H1 (cell line): ENCODE data around the gene HIC1.
A peak's percentile ranks its signal among the peaks of the same experiment; 100 is the strongest.

Experiments
- ASH2L ChIP-seq: fragments of 200-600, 300-600 bp; sonication (generic); IDR thresholded peaks from one replicate; pipeline ENCODE4 v1.7.1; 2017; ENCODE audit warnings: low read length
- BCL11A ChIP-seq, 2 experiments: IDR thresholded peaks; one replicate each; pipeline ENCODE4 v1.6.1; 2011; ENCODE audit warnings: low read depth in 2 of 2, low read length in 2 of 2, mild to moderate bottlenecking in 2 of 2
- EP300 ChIP-seq, 2 experiments: IDR thresholded peaks; 1 replicate in 1 of 2; 2 replicates in 1 of 2; pipeline ENCODE4 v1.6.1; 2011 to 2012; ENCODE audit warnings: low read depth in 2 of 2, low read length in 2 of 2, mild to moderate bottlenecking in 2 of 2, borderline replicate concordance in 1 of 2, inconsistent platforms in 1 of 2, moderate library complexity in 1 of 2
- NRF1 ChIP-seq: IDR thresholded peaks from 2 replicates; pipeline ENCODE4 v1.6.1; 2011; ENCODE audit warnings: mild to moderate bottlenecking, low read depth, low read length, improper control_type of control experiment
- POLR2A ChIP-seq, 2 experiments: IDR thresholded peaks; 1 replicate in 1 of 2; 2 replicates in 1 of 2; pipeline ENCODE4 v1.6.1; 2011; ENCODE audit warnings: low read depth in 2 of 2, low read length in 2 of 2, mild to moderate bottlenecking in 2 of 2; ENCODE audit errors: control extremely low read depth in 1 of 2
- SIN3A ChIP-seq, 2 experiments: IDR thresholded peaks in 1 of 2; conservative IDR thresholded peaks in 1 of 2; 2 replicates each; pipeline ENCODE4 v1.6.1; 2011 to 2012; ENCODE audit warnings: low read length in 2 of 2, improper control_type of control experiment in 1 of 2, low read depth in 1 of 2, mild to moderate bottlenecking in 1 of 2
- TEAD4 ChIP-seq: IDR thresholded peaks from 2 replicates; pipeline ENCODE4 v1.6.1; 2012; ENCODE audit warnings: low read depth, low read length, inconsistent platforms, mixed read lengths
- TF ChIP-seq, protein P1 (sequence below), 3 experiments: IDR thresholded peaks; 1 replicate in 2 of 3; 2 replicates in 1 of 3; pipeline versions ENCODE4 v1.5.1 to v1.6.1; 2011; ENCODE audit warnings: low read length in 3 of 3, mild to moderate bottlenecking in 3 of 3, inconsistent platforms in 2 of 3, low read depth in 1 of 3, moderate library complexity in 1 of 3; ENCODE audit not compliant: insufficient read depth in 1 of 3; ENCODE audit errors: control extremely low read depth in 1 of 3

DNA sequence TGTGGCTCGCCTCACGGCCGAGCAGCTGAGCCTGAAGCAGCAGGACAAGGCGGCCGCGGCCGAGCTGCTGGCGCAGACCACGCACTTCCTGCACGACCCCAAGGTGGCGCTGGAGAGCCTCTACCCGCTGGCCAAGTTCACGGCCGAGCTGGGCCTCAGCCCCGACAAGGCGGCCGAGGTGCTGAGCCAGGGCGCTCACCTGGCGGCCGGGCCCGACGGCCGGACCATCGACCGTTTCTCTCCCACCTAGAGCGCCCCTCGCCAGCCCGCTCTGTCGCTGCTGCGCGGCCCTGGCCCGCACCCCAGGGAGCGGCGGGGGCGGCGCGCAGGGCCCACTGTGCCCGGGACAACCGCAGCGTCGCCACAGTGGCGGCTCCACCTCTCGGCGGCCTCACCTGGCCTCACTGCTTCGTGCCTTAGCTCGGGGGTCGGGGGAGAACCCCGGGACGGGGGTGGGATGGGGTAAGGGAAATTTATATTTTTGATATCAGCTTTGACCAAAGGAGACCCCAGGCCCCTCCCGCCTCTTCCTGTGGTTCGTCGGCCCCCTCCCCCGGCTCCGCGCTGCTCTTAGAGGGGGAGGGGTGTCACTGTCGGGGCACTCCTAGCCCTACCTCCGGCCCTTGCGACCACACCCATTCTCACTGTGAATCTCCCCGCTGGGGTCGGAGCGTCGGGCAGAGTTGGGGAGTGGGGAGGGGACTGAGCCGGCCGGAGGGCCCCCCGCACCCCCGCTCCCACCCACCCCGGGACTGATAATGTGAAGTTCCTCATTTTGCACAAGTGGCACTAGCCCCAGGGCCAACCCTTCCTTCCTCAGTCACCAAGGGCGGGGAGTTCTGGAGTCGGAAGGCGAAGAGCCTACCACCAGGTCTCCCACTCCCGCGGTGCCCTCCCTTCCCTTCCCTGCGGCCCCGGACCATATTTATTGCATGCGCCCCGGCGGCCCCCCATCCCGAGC, 4.0 kb downstream of the HIC1 start:
- TF ChIP-seq, protein P1, sequence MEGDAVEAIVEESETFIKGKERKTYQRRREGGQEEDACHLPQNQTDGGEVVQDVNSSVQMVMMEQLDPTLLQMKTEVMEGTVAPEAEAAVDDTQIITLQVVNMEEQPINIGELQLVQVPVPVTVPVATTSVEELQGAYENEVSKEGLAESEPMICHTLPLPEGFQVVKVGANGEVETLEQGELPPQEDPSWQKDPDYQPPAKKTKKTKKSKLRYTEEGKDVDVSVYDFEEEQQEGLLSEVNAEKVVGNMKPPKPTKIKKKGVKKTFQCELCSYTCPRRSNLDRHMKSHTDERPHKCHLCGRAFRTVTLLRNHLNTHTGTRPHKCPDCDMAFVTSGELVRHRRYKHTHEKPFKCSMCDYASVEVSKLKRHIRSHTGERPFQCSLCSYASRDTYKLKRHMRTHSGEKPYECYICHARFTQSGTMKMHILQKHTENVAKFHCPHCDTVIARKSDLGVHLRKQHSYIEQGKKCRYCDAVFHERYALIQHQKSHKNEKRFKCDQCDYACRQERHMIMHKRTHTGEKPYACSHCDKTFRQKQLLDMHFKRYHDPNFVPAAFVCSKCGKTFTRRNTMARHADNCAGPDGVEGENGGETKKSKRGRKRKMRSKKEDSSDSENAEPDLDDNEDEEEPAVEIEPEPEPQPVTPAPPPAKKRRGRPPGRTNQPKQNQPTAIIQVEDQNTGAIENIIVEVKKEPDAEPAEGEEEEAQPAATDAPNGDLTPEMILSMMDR (IDR thresholded peaks at IDR 0.05; ENCODE audit: control extremely low read depth in 1 of 3, insufficient read depth in 1 of 3, low read depth in 1 of 3, low read length in 3 of 3), result peak; percentile 88 to 91 (median 91)
- TF ChIP-seq TEAD4, result no peak
- no peak for TF ChIP-seq ASH2L
- no peak for TF ChIP-seq POLR2A (IDR thresholded peaks at IDR 0.05; ENCODE audit: control extremely low read depth in 1 of 2, low read depth in 2 of 2, low read length in 2 of 2)
- no peak for TF ChIP-seq EP300 (IDR thresholded peaks at IDR 0.05; ENCODE audit: borderline replicate concordance in 1 of 2, low read depth in 2 of 2, low read length in 2 of 2)
- TF ChIP-seq SIN3A (conservative IDR thresholded peaks at IDR 0.05 in 1 of 2, IDR thresholded peaks at IDR 0.05 in 1 of 2; ENCODE audit: low read depth in 1 of 2, low read length in 2 of 2), result 0 out of 4 replicates have a peak, but pooled peaks of 1 of the 2 experiments have one; percentile 46
- TF ChIP-seq BCL11A (IDR thresholded peaks at IDR 0.05; ENCODE audit: low read depth in 2 of 2, low read length in 2 of 2), result no peak
- TF ChIP-seq NRF1, result no peak
